Measurements from ENCODE around the gene FAM229A. TPM values are rescaled to one million over a fixed set of nuclear protein-coding genes. Genes with fewer than 3 reads are reported as not detected.
A peak's percentile ranks its signal among the peaks of the same experiment; 100 is the strongest.

Gene FAM229A
- total and polyA plus RNA-seq, 9 of the 15 experiments (the other 6 are each of a cell fraction or from before 2014, with no cell fraction given) = 0.04 to 21.6 (median 7.4) TPM

DNA sequence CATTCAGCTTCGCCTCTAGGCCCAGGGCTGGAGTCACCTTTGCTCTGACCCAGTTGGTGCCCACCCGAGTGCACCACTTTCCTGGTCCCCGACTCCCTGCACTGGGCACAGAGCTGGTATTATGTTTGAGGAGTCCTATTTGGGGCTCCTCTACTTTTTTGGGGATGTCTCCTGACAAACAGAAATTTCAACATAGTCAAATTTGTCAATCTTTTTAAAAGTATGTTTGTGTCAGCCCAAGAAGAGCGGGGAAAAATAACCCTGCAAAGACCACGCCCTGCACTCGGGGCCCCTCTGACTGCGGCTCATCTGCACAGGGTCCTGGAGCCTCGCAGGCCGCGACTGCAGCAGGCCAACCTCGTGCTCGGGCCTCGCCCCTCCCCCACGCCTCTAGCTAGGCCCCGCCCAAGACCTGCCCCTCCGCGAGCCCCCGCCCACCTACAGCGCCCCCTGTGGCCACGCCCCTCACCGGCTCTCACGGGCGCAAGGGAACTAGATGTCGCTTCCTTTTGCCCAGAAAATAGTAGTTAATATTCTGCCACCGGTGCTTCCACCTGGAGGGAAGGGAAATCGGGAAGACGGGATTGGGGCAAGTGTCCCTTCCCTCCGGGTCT, 11.4 kb downstream of the FAM229A start (continued):
- TF ChIP-seq, protein P1, sequence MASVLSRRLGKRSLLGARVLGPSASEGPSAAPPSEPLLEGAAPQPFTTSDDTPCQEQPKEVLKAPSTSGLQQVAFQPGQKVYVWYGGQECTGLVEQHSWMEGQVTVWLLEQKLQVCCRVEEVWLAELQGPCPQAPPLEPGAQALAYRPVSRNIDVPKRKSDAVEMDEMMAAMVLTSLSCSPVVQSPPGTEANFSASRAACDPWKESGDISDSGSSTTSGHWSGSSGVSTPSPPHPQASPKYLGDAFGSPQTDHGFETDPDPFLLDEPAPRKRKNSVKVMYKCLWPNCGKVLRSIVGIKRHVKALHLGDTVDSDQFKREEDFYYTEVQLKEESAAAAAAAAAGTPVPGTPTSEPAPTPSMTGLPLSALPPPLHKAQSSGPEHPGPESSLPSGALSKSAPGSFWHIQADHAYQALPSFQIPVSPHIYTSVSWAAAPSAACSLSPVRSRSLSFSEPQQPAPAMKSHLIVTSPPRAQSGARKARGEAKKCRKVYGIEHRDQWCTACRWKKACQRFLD (CRISPR knock-in tag; IDR thresholded peaks at IDR 0.05) = peak; percentile 94
- TF ChIP-seq PHF8 (IDR thresholded peaks at IDR 0.05; ENCODE audit: borderline replicate concordance, low read length) = peak; percentile 51; the same call in 1 of the 2 replicates
- TF ChIP-seq SREBF2 (CRISPR knock-in tag; IDR thresholded peaks at IDR 0.05) = 0 out of 2 replicates have a peak, but pooled peaks have one; percentile 48
- peak; percentile 24; the same call in 1 of the 2 replicates for TF ChIP-seq ETV5 (CRISPR knock-in tag; IDR thresholded peaks at IDR 0.05; ENCODE audit: low read depth)
- TF ChIP-seq, protein P2, sequence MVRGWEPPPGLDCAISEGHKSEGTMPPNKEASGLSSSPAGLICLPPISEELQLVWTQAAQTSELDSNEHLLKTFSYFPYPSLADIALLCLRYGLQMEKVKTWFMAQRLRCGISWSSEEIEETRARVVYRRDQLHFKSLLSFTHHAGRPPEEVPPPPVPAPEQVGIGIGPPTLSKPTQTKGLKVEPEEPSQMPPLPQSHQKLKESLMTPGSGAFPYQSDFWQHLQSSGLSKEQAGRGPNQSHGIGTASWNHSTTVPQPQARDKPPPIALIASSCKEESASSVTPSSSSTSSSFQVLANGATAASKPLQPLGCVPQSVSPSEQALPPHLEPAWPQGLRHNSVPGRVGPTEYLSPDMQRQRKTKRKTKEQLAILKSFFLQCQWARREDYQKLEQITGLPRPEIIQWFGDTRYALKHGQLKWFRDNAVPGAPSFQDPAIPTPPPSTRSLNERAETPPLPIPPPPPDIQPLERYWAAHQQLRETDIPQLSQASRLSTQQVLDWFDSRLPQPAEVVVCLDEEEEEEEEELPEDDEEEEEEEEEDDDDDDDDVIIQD (CRISPR knock-in tag; IDR thresholded peaks at IDR 0.05) = no peak
- TF ChIP-seq PHF20 (IDR thresholded peaks at IDR 0.05; ENCODE audit: partially characterized antibody) = peak; percentile 46
- TF ChIP-seq, protein P3, sequence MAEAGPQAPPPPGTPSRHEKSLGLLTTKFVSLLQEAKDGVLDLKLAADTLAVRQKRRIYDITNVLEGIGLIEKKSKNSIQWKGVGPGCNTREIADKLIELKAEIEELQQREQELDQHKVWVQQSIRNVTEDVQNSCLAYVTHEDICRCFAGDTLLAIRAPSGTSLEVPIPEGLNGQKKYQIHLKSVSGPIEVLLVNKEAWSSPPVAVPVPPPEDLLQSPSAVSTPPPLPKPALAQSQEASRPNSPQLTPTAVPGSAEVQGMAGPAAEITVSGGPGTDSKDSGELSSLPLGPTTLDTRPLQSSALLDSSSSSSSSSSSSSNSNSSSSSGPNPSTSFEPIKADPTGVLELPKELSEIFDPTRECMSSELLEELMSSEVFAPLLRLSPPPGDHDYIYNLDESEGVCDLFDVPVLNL (CRISPR knock-in tag; IDR thresholded peaks at IDR 0.05; ENCODE audit: low read depth) = no peak
- 0 out of 2 replicates have a peak, but pooled peaks have one; percentile 40 for TF ChIP-seq PTRF (tag; IDR thresholded peaks at IDR 0.05)
- TF ChIP-seq ZBTB33 (CRISPR knock-in tag; IDR thresholded peaks at IDR 0.05) = peak; percentile 31; the same call in 1 of the 2 replicates
- TF ChIP-seq LEF1 (IDR thresholded peaks at IDR 0.05) = 0 out of 2 replicates have a peak, but pooled peaks have one; percentile 29
- TF ChIP-seq, protein P4, sequence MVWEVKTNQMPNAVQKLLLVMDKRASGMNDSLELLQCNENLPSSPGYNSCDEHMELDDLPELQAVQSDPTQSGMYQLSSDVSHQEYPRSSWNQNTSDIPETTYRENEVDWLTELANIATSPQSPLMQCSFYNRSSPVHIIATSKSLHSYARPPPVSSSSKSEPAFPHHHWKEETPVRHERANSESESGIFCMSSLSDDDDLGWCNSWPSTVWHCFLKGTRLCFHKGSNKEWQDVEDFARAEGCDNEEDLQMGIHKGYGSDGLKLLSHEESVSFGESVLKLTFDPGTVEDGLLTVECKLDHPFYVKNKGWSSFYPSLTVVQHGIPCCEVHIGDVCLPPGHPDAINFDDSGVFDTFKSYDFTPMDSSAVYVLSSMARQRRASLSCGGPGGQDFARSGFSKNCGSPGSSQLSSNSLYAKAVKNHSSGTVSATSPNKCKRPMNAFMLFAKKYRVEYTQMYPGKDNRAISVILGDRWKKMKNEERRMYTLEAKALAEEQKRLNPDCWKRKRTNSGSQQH (CRISPR knock-in tag; IDR thresholded peaks at IDR 0.05) = no peak
- 0 out of 2 replicates have a peak, but pooled peaks have one; percentile 23 for TF ChIP-seq TCF3 (CRISPR knock-in tag; IDR thresholded peaks at IDR 0.05)
- 0 out of 2 replicates have a peak, but pooled peaks have one; percentile 62 for TF ChIP-seq ZNF354B (CRISPR knock-in tag; IDR thresholded peaks at IDR 0.05)
- TF ChIP-seq ZNF143 (CRISPR knock-in tag; IDR thresholded peaks at IDR 0.05) = no peak
- TF ChIP-seq PYGO2 (tag; IDR thresholded peaks at IDR 0.05) = peak; percentile 81
- no peak for TF ChIP-seq EWSR1 (IDR thresholded peaks at IDR 0.05; ENCODE audit: borderline replicate concordance, low read depth, partially characterized antibody)
- TF ChIP-seq ZNF76 (CRISPR knock-in tag; IDR thresholded peaks at IDR 0.05; ENCODE audit: borderline replicate concordance) = peak; percentile 80; the same call in 1 of the 2 replicates
- TF ChIP-seq ZNF589 (CRISPR knock-in tag; IDR thresholded peaks at IDR 0.05; ENCODE audit: low read depth) = peak; percentile 79; the same call in 1 of the 2 replicates
- TF ChIP-seq ILK (tag; IDR thresholded peaks at IDR 0.05; ENCODE audit: borderline replicate concordance, low read depth) = no peak
- peak; percentile 22; the same call in 1 of the 2 replicates for TF ChIP-seq RAD51 (IDR thresholded peaks at IDR 0.05; ENCODE audit: borderline replicate concordance, low read depth)

All from K562 (cell line).